SW 1271 (cell line): Measurements from ENCODE around the gene KCNJ12.
"Not testable (repeated sequence)": the region's sequence is repeated elsewhere in the genome, so short reads cannot be mapped to it uniquely, and the experiment has no call there.

Experiments used
- DNase-seq, 2 experiments: peaks; one replicate each; lab custom pipeline; 2025; lab: John Stamatoyannopoulos, UW

The KCNJ12 gene

GRCh38 chr17:21452377-21453143, 76.4 kb downstream of the KCNJ12 start:
- peak; percentile 12 to 21 for DNase-seq

GRCh38 chr17:21453144-21453898, 77.2 kb downstream of the KCNJ12 start:
- no peak for DNase-seq

- not testable (repeated sequence) for DNase-seq
Measured at GRCh38 chr17:21454006-21454405, 77.8 kb downstream of the KCNJ12 start.

- DNase-seq: no peak
Measured at GRCh38 chr17:21454441-21454840, 78.3 kb downstream of the KCNJ12 start.

- no peak for DNase-seq
Measured at GRCh38 chr17:21455761-21456160, 79.6 kb downstream of the KCNJ12 start.

GRCh38 chr17:21456449-21456848, 80.3 kb downstream of the KCNJ12 start:
- DNase-seq: not testable (repeated sequence)

- DNase-seq: peak; percentile 83 to 87
Measured at GRCh38 chr17:21457051-21458026, 81.2 kb downstream of the KCNJ12 start.

GRCh38 chr17:21458054-21458453, 81.9 kb downstream of the KCNJ12 start:
- no peak for DNase-seq

GRCh38 chr17:21459536-21459935, 83.4 kb downstream of the KCNJ12 start:
- no peak for DNase-seq

- no peak for DNase-seq
Measured at GRCh38 chr17:21460358-21460757, 84.2 kb downstream of the KCNJ12 start.

GRCh38 chr17:21462237-21462636, 86.1 kb downstream of the KCNJ12 start:
- no peak for DNase-seq

GRCh38 chr17:21463204-21463661, 87.1 kb downstream of the KCNJ12 start:
- no peak for DNase-seq

- DNase-seq: no peak
Measured at GRCh38 chr17:21463779-21464407, 87.7 kb downstream of the KCNJ12 start.

- DNase-seq: no peak
Measured at GRCh38 chr17:21464611-21465021, 88.5 kb downstream of the KCNJ12 start.

- no peak for DNase-seq
Measured at GRCh38 chr17:21466550-21466949, 90.4 kb downstream of the KCNJ12 start.

- DNase-seq: no peak
Measured at GRCh38 chr17:21467196-21467595, 91.0 kb downstream of the KCNJ12 start.

GRCh38 chr17:21467739-21468490, 91.8 kb downstream of the KCNJ12 start:
- DNase-seq: no peak
